Activated T-helper 1 cell treated with anti-CD3 and anti-CD28 coated beads, Interleukin-12 subunit alpha, Interleukin-12 subunit beta, Interleukin-2, Interleukin-4 antibody, amounts not matched to agents 30 ng/mL and 10 ng/mL and 1 ng/mL, durations not matched to agents 14 hours and 24 hours and 36 hours (primary cell): ENCODE measurements around the gene HDAC4. TPM values are rescaled to one million over a fixed set of nuclear protein-coding genes. Genes with fewer than 3 reads are reported as not detected.
A peak's percentile ranks its signal among the peaks of the same experiment; 100 is the strongest.

Experiments
- DNase-seq: peaks from one replicate; pipeline ENCODE4 v3.0.0; 2021; ENCODE audit warnings: low spot score
- H3K27ac Mint-ChIP-seq: one replicate; pipeline ENCODE4 v1.8.0; 2021; ENCODE audit warnings: mild to moderate bottlenecking, mixed read lengths
- H3K27me3 Mint-ChIP-seq: one replicate; pipeline ENCODE4 v1.8.0; 2022; ENCODE audit warnings: mild to moderate bottlenecking, moderate library complexity, mixed read lengths; ENCODE audit not compliant: insufficient read depth
- H3K36me3 Mint-ChIP-seq: one replicate; pipeline ENCODE4 v1.8.0; 2021; ENCODE audit warnings: low read depth, mixed read lengths
- H3K4me1 Mint-ChIP-seq: one replicate; pipeline ENCODE4 v1.8.0; 2021; ENCODE audit warnings: low read depth, mixed read lengths
- H3K4me3 Mint-ChIP-seq: one replicate; pipeline ENCODE4 v1.8.0; 2021; ENCODE audit warnings: mild to moderate bottlenecking, moderate library complexity, mixed read lengths
- H3K9me3 Mint-ChIP-seq: one replicate; pipeline ENCODE4 v1.8.0; 2021; ENCODE audit warnings: mixed read lengths
- intact Hi-C: fragments of 100-400 bp; cut with micrococcal nuclease; formaldehyde crosslinking; loops from one replicate; pipeline ENCODE4 v1.15.1; 2024
- total RNA-seq: library from RNA; stranded (reverse); gene quantifications from 2 replicates; pipeline ENCODE4 v1.2.3, GENCODE V29; 2022

The HDAC4 gene
- total RNA-seq, 1 donor from 2014 or later = 41.3 TPM

GRCh38 chr2:239167011-239167673 lies 233.7 kb downstream of the HDAC4 start:
- peaks cover 26% of the 10 kb centered on the region for H3K4me1 Mint-ChIP-seq
- no peak for DNase-seq
- H3K36me3 Mint-ChIP-seq = peaks cover 26% of the 10 kb centered on the region
- H3K27me3 Mint-ChIP-seq = no peaks in the 10 kb centered on the region
- no peak overlapping the region for H3K4me3 Mint-ChIP-seq
- peaks cover 11% of the 10 kb centered on the region for H3K9me3 Mint-ChIP-seq
- intact Hi-C loops = no loop called here
- no peak overlapping the region for H3K27ac Mint-ChIP-seq

GRCh38 chr2:239166201-239166834 lies 234.5 kb downstream of the HDAC4 start:
- peaks cover 30% of the 10 kb centered on the region for H3K36me3 Mint-ChIP-seq

GRCh38 chr2:239165206-239165831 lies 235.5 kb downstream of the HDAC4 start:
- Mint-ChIP-seq H3K36me3 (peaks cover 30% of the 10 kb centered on the region), H3K9me3 (no peaks in the 10 kb centered on the region), H3K4me3 (no peak overlapping the region), H3K4me1 (peaks cover 26% of the 10 kb centered on the region), H3K27ac (no peak overlapping the region), H3K27me3 (no peaks in the 10 kb centered on the region)
- DNase-seq = no peak
- intact Hi-C loops = no loop called here

More at GRCh38 chr2:239166201-239166834, 234.5 kb downstream of the HDAC4 start:
- Mint-ChIP-seq H3K4me3 (no peak overlapping the region), H3K4me1 (peaks cover 26% of the 10 kb centered on the region), H3K27ac (no peak overlapping the region), H3K27me3 (no peaks in the 10 kb centered on the region), H3K9me3 (peaks cover 6% of the 10 kb centered on the region)
- intact Hi-C loops = no loop called here
- no peak for DNase-seq

GRCh38 chr2:239164335-239164871 lies 236.4 kb downstream of the HDAC4 start:
- Mint-ChIP-seq H3K27ac (no peak overlapping the region), H3K9me3 (no peaks in the 10 kb centered on the region), H3K4me1 (peaks cover 30% of the 10 kb centered on the region), H3K27me3 (no peaks in the 10 kb centered on the region), H3K4me3 (no peak overlapping the region), H3K36me3 (peaks cover 34% of the 10 kb centered on the region)
- DNase-seq = no peak
- intact Hi-C loops = no loop called here

GRCh38 chr2:239163688-239164334 lies 237.0 kb downstream of the HDAC4 start:
- no peak overlapping the region for H3K4me3 Mint-ChIP-seq
- H3K27ac Mint-ChIP-seq = no peak overlapping the region
- no peak for DNase-seq
- peaks cover 40% of the 10 kb centered on the region for H3K36me3 Mint-ChIP-seq
- H3K4me1 Mint-ChIP-seq = peaks cover 34% of the 10 kb centered on the region
- H3K9me3 Mint-ChIP-seq = peaks cover 3% of the 10 kb centered on the region
- intact Hi-C loops = no loop called here
- no peaks in the 10 kb centered on the region for H3K27me3 Mint-ChIP-seq

- DNase-seq = no peak
- Mint-ChIP-seq H3K36me3 (peaks cover 43% of the 10 kb centered on the region), H3K27me3 (no peaks in the 10 kb centered on the region), H3K27ac (no peak overlapping the region), H3K4me1 (peaks cover 37% of the 10 kb centered on the region), H3K4me3 (no peak overlapping the region), H3K9me3 (peaks cover 5% of the 10 kb centered on the region)
- intact Hi-C loops = no loop called here
These were observed 237.7 kb downstream of the HDAC4 start for GRCh38 chr2:239162976-239163687.

GRCh38 chr2:239162141-239162821 lies 238.5 kb downstream of the HDAC4 start:
- Mint-ChIP-seq H3K4me1 (peaks cover 37% of the 10 kb centered on the region), H3K27ac (no peak overlapping the region), H3K36me3 (peaks cover 43% of the 10 kb centered on the region), H3K9me3 (peaks cover 5% of the 10 kb centered on the region), H3K27me3 (no peaks in the 10 kb centered on the region), H3K4me3 (no peak overlapping the region)
- intact Hi-C loops = no loop called here
- DNase-seq = no peak

GRCh38 chr2:239161711-239162140 lies 239.1 kb downstream of the HDAC4 start:
- H3K4me1 Mint-ChIP-seq = peaks cover 37% of the 10 kb centered on the region
- intact Hi-C loops = no loop called here
- peaks cover 43% of the 10 kb centered on the region for H3K36me3 Mint-ChIP-seq
- DNase-seq = no peak
- peaks cover 5% of the 10 kb centered on the region for H3K9me3 Mint-ChIP-seq
- no peak overlapping the region for H3K4me3 Mint-ChIP-seq
- no peaks in the 10 kb centered on the region for H3K27me3 Mint-ChIP-seq
- no peak overlapping the region for H3K27ac Mint-ChIP-seq

- peaks cover 5% of the 10 kb centered on the region for H3K9me3 Mint-ChIP-seq
- intact Hi-C loops = no loop called here
- no peak overlapping the region for H3K4me3 Mint-ChIP-seq
- H3K4me1 Mint-ChIP-seq = peaks cover 25% of the 10 kb centered on the region
- DNase-seq = no peak
- H3K36me3 Mint-ChIP-seq = peaks cover 49% of the 10 kb centered on the region
- H3K27ac Mint-ChIP-seq = no peak overlapping the region
- H3K27me3 Mint-ChIP-seq = no peaks in the 10 kb centered on the region
These were observed 240.3 kb downstream of the HDAC4 start for GRCh38 chr2:239160226-239161143.

GRCh38 chr2:239159476-239159911 lies 241.3 kb downstream of the HDAC4 start:
- H3K4me1 Mint-ChIP-seq = peaks cover 16% of the 10 kb centered on the region
- peak overlapping the region; percentile 58 for H3K27ac Mint-ChIP-seq
- intact Hi-C loops = no loop called here
- H3K27me3 Mint-ChIP-seq = no peaks in the 10 kb centered on the region
- H3K9me3 Mint-ChIP-seq = peaks cover 5% of the 10 kb centered on the region
- no peak overlapping the region for H3K4me3 Mint-ChIP-seq
- DNase-seq = no peak
- peaks cover 53% of the 10 kb centered on the region for H3K36me3 Mint-ChIP-seq
